Measurements from ENCODE around the gene SND1.
"Not testable (repeated sequence)": the region's sequence is repeated elsewhere in the genome, so short reads cannot be mapped to it uniquely, and the experiment has no call there.

Gene SND1

GRCh38 chr7:128100225-128100948 is 448.4 kb downstream of the SND1 start:
- no peak for DNase-seq (ENCODE audit: low spot score)

GRCh38 chr7:128100949-128101713 is 449.1 kb downstream of the SND1 start:
- no peak for DNase-seq (ENCODE audit: low spot score)

GRCh38 chr7:128102490-128103291 is 450.7 kb downstream of the SND1 start:
- no peak for DNase-seq (ENCODE audit: low spot score)

- no peak for DNase-seq (ENCODE audit: low spot score)
Measured at GRCh38 chr7:128103498-128104107, 451.6 kb downstream of the SND1 start.

GRCh38 chr7:128104108-128104742 is 452.2 kb downstream of the SND1 start:
- DNase-seq (ENCODE audit: low spot score): no peak

- DNase-seq (ENCODE audit: low spot score): no peak
Measured at GRCh38 chr7:128105228-128106022, 453.4 kb downstream of the SND1 start.

GRCh38 chr7:128106821-128107220 is 454.8 kb downstream of the SND1 start:
- no peak for DNase-seq (ENCODE audit: low spot score)

GRCh38 chr7:128107516-128107915 is 455.5 kb downstream of the SND1 start:
- DNase-seq (ENCODE audit: low spot score): not testable (repeated sequence)

GRCh38 chr7:128108129-128108528 is 456.1 kb downstream of the SND1 start:
- no peak for DNase-seq (ENCODE audit: low spot score)

- DNase-seq (ENCODE audit: low spot score): no peak
Measured at GRCh38 chr7:128108641-128109423, 456.8 kb downstream of the SND1 start.

- not testable (repeated sequence) for DNase-seq (ENCODE audit: low spot score)
Measured at GRCh38 chr7:128109424-128109969, 457.5 kb downstream of the SND1 start.

GRCh38 chr7:128110641-128111364 is 458.8 kb downstream of the SND1 start:
- DNase-seq (ENCODE audit: low spot score): no peak

GRCh38 chr7:128112018-128112780 is 460.2 kb downstream of the SND1 start:
- DNase-seq (ENCODE audit: low spot score): no peak

GRCh38 chr7:128112781-128113221 is 460.8 kb downstream of the SND1 start:
- DNase-seq (ENCODE audit: low spot score): no peak

GRCh38 chr7:128113839-128114238 is 461.8 kb downstream of the SND1 start:
- DNase-seq (ENCODE audit: low spot score): no peak

GRCh38 chr7:128114806-128115205 is 462.8 kb downstream of the SND1 start:
- DNase-seq (ENCODE audit: low spot score): no peak

GRCh38 chr7:128115336-128115820 is 463.4 kb downstream of the SND1 start:
- DNase-seq (ENCODE audit: low spot score): peak; percentile 35

Measured in RKO (cell line).